HG03457 (cell line): ENCODE data around the gene DHPS.

Source experiments
- ATAC-seq: cut with Tn5 transposase; IDR thresholded peaks from one replicate; pipeline ENCODE4 v1.9.1; 2021; ENCODE audit warnings: moderate number of reproducible peaks; ENCODE audit not compliant: unreplicated experiment

DHPS gene

DNA sequence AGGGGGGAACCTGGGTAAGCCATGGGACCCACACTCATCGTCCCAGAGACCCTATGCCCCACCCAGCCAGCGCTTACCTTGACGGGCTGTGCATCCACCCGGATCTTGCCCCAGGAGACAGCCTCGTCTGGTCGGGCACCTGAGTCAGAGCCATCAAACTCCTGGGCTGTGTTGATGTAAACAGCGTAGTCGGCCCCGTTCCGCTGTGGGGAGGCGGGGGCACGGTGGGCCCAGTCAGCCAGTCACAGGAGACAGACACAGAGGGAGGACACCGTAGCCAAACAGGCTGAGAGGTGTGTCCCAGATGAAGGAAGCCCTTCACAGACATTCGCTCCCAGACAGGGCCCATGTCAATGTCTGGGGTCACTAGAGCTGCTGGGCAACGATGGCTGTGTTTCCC, 5.7 kb downstream of the DHPS start:
- ATAC-seq, result no peak

GRCh38 chr19:12675399-12675798, 6.3 kb downstream of the DHPS start:
- ATAC-seq, result no peak

- no peak for ATAC-seq
Observed at GRCh38 chr19:12672744-12673143, 8.9 kb downstream of the DHPS start.

DNA sequence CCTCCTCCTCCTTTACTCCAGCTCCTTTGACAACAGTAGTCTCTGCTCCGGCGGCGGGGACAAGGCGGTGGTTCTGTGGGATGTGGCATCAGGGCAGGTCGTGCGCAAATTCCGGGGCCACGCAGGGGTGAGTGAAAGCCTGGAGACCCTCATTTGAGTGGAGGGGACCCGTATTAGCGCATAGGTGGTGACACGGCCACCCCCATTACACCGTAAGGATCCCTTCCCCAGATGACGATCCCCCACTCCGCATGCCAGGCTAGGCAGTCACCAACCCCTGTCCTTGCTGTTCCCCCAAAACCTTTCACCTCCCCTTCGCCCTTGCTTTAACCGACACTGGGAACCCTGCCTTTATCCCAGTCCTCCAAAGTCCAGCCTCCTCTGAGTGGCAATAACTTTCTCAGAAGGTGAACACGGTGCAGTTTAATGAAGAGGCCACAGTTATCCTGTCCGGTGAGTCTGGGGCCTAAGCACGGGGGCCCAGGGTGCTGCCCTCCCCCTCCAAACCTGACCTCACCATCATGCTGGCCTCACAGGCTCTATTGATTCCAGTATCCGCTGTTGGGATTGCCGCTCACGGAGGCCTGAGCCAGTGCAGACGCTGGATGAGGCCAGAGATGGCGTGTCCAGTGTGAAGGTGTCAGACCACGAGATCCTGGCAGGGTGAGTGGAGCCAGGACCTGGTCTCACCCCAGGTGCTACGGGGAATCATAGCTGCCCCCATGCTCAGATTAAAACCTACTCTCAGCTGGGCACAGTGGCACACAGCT, 11.3 kb downstream of the DHPS start:
- no peak for ATAC-seq

DNA sequence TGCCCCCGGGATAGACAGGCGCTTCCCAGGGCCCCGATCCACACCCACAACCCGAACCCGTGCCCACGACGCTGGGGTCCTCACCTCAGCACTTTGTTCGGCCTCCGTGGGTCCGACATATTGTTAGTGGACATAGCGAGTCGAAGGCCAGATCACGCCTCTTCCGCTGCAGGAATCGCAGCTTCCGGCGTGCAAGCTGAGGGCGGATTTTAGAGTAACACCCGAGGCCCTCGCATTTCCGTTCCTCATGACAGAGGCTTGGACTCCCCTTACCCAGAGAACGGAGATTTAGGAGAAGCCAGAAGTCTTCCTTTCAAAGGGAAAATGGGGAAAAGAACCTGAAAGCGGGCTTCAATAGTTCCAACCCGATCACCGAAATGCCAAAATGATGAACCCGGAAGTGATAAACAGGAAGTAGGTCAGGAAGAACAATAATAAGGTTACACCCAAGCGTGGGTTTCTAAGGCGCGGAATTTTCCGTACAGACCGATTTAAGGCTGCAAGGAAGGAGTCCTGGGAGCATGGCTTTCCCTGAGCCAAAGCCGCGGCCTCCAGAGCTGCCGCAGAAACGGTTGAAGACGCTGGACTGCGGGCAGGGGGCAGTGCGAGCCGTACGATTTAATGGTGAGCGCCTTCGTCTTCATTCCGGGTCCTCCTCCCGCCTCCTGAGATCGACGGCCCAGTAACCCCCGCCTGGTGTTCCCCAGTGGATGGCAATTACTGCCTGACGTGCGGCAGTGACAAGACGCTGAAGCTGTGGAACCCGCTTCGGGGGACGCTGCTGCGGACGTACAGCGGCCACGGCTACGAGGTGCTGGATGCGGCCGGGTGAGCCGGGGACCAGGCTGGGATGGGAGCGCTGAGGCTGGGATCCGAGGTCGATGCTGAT, 12.2 kb downstream of the DHPS start:
- ATAC-seq, result no peak

GRCh38 chr19:12668932-12669269, 12.8 kb downstream of the DHPS start:
- no peak for ATAC-seq

GRCh38 chr19:12668346-12668745, 13.3 kb downstream of the DHPS start:
- ATAC-seq, result no peak

DNA sequence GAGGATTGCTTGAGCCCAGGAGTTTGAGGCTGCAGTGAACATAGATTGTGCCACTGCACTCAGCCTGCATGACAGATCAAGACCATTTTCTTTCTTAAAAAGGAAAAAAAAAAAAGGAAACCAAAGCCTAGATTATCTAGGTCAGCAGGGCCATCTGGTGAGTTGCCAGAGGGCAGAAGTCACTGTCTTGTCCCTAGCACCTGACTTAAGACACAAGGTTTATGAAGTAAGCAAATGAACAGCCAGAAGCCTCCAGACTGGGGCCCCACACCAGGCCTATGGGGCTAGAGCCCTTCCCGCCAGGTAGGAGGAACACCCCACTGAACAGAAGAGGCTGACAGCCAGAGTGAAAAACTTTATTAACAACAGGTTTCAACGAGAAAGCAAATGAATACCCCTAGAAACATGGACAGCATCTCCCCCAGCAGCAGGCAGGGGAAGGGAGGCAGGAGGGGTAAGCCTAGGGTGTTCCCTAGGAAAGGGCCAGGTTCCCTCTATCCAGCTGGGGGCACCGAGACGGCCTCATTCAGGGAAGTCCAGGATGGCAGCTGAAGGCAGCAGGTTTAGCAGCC, 13.9 kb downstream of the DHPS start:
- ATAC-seq, result no peak

DNA sequence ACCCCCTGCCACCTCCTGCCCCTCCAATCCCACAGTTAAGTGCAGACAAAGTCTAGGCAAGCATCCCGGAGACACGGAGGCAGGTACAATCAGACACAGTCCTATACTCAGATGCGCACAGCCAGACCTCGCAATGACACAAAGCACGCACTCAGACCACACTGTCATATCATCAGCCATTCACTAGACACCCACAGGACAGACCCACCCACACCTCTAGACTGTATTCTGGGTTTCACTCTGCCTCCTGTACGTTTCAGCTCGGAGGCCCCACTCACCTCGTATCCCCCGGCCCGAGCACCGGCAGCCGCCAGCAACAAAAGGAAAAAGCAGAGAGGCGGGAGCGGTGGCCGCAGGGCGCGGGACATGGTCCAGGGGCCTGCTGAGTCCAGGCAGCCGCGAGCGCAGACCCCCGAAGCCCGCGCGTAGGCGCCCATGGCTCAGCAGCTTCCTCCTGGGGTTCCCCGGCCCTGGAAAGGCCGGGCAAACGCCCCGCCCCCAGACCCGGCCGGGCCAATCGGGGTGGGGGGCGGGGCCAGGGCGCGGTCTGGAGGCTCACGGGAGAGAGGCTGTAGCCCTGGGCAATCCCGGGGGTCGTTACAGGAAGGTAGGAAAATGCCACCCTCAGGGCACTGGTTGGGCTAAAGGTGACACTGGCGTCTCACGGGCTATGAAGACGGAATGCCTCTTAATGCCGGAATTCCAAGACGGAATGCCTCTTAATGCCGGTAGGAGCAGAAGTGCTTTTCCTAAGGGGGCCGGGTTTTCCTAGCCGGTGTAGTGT, 15.2 kb downstream of the DHPS start, which contains the start of the genes MAN2B1 and WDR83:
MAN2B1 (minus strand) TSS at position 478 of the 784 bp plus-strand sequence; CDS start at position 437, 41 bp downstream.
WDR83 (plus strand) TSS at position 543 of the 784 bp plus-strand sequence. CDS start 2,984 bp downstream, outside the sequence.
- no peak for ATAC-seq

DNA sequence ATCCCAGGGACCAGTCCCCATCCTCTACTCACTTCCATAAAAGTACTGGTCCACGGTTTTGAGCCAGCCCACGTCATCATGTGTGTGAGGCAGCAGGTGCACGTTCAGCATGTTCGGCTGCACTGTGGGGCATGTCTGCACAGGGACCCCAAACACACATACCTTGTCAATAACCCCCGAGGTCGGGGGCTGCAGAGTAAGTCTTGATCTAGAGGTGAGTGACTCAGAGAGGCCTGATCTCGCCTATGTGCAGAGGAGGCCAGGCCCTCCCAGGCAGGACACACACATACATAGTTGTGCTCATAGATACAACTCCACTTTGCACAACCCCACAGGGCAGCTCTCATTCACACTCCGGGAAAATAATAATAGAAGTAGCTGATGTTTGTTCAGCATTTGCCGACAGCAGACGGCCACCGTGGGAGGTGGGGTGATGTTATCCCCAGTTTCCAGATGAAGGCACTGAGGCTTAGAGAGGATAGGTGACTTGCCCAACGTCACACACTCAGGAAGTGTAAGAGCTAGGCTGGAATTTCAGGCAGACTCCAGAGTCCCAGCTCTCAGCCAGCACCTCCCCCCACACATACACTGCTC, 15.9 kb downstream of the DHPS start:
- ATAC-seq, result no peak

GRCh38 chr19:12665281-12665573, 16.5 kb downstream of the DHPS start:
- ATAC-seq, result no peak

GRCh38 chr19:12664406-12665280, 17.0 kb downstream of the DHPS start:
- no peak for ATAC-seq

GRCh38 chr19:12660980-12661379, 20.7 kb downstream of the DHPS start:
- ATAC-seq, result no peak

GRCh38 chr19:12657966-12658365, 23.7 kb downstream of the DHPS start:
- ATAC-seq, result no peak

- no peak for ATAC-seq
Observed at GRCh38 chr19:12656899-12657571, 24.6 kb downstream of the DHPS start.

GRCh38 chr19:12655546-12655945, 26.1 kb downstream of the DHPS start:
- no peak for ATAC-seq

DNA sequence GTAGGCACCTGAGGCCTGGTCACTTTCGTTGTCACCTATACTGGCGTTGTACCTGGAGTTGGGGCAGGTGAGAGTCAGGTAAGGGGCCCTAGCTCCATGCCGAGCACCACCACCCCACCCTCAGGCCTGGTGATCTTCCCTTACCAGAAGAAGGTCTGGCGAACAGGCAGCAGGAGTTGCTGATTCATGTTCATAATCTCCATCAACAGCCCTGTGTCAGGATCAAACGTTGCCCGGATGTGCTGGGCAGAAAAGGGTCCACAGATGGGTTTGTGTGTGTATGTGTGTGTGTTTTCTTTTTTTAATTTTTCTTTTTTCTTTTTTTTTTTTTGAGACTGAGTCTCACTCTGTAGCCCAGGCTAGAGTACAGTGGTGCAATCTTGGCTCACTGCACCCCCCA, 29.5 kb downstream of the DHPS start:
- no peak for ATAC-seq

DNA sequence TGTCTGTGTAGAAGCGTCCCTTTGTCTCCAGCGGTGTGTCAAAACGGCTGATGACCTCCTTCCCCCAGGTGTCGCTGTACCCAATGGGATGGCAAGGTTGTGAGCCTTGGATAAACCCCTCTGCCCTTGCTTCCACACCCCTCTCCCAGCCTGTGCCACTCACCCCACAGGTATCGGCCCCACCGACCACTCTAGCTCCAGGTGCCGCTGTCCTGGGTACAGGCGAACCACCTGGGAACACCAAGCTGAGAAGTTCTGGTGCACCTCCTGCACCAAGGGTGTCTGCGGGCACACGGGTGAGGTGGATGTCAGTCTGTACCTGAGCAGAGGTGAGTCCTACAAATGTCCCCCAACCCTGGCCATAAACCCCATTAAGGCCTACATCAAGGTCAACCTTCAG, 31.7 kb downstream of the DHPS start:
- ATAC-seq, result no peak

DNA sequence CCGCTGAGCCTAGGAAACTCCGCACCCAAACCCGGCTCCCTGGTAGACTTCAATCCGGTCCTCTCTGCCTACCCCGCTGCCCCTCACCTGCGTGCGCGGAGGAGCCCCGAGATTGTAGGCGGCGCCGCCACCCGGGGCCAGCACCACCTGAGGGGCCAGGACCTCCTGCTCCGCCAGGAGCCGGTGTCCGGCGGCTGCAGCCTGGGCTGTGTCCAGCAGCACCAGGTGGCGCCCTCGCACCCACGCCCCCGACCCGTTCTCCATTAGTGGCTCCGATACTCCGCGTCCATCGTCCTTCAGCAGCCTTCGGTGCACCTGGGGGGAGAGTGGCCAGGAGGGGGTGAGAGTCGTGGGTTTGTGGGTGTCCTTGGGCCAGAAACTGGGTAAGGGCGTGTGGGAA, 33.6 kb downstream of the DHPS start:
- ATAC-seq, result no peak
